ENCODE measurements around the gene KEAP1.

Gene KEAP1

DNA sequence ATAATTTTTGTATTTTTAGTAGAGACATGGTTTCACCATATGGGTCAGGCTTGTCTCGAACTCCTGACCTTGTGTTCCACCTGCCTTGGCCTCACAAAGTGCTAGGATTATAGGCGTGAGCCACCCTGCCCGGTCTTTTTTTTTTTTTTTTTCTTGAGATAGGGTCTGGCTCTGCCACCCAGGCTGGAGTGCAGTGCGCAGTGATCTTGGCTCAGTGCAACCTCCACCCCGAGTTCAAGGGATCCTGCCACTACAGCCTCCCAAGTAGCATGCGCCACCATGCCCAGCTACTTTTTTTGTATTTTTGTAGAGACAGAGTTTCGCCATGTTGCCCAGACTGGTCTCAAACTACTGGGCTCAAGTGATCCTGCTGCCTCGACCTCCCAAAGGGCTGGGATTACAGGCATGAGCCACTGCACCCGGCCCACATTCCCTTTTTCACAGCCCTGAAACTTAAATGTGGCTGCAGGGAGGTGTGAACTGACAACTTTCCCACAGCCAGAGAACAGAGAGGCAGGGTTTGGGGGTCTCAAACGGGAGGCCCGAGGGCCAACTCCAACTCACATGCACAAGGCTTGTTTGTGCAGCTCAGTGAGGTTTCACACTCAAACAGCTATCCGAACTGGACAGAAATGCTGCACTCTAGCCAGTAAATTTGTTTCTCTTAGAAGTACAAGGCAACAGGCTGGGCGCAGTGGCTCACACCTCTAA is 18.5 kb upstream of the KEAP1 start:
- DNase-seq = no peak

DNA sequence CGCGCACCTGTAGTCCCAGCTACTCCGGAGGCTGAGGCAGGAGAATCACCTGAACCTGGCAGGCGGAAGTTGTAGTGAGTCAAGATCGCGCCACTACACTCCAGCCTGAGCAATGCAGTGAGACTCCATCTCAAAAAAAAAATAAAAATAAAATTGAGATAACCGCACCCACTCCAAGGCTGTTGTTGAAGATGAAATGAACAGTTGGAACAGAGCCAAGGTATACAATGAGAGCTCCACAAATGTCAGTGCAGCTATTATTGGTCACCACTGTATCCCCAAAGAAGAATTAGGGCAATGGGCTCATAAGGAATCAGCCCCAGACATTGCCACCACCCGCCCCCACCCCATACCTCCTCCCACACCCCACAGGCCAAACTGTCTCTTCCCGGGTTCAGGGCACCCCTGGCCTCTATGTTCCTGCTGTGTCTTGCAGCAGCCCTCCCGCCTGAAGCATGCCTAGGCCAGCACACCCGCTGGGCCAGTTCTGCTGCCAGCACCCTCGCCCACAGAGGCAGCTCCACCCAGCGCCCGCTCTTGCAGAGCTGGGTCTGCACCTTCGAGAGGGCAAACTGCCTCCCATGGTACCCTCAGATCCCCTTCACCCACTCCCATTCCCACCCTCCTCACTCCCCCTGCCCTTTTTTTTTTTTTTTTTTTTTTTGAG is 17.6 kb upstream of the KEAP1 start:
- no peak for DNase-seq

DNA sequence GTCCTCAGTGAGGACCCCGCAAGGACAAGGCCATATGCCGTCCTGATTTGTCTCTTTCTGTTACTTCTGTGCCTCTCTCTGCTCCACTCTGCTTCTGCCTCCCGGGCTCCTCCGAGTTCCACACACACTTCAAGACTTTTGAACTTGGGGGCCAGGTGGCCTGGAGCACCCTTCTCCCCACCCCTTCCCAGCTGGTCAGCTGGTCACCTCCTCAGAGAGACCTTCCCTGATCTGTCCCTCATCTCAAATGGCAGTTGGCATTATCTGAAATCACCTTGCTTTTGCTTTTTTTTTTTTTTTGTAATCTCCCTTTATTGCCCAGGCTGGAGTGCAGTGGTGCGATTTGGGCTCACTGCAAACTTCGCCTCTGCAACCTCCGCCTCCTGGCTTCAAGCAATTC is 16.3 kb upstream of the KEAP1 start:
- DNase-seq = no peak

DNA sequence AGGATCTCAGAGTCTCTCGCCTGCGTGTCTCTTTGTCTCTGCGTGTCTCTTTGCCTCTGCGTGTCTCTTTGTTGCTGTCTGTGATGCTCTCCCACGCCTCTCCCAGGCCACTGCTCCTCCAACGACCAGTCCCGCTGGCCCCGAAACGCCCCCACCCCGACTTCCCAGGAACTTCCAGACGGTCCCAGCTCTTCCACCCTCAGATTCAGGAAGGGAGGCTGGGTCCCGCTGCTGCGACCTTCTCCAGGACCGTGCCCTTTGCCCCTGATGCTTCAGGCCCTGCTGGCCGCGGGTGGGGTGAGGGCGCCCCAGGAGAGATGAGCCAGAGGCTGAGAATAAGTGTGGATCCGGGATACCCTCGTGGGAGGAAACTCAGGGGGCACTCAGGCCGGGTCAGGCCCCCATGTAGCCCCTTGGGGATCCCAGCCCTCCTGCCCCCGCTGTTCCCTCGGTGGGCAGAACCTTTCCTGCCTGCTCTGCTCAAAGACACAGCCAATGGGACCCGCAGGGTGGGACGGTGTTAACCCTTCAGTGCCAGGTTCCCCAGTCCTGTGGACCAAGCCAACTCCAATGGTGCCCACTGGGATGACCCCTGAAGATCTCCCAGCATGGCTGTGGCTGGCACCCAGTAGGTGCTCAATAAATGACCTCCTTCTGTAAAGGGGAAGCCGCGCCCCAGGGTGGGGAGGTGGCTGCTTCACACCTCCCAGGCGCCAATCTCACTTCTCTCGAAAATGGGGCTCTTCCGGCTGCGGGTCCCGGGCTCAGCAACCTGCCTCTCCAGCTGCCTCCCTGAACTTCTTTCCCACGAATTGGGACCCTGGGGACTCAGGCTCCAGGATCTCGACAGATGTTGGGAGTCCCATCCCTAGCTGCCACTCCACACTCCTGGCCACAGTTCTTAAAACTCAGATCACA is 15.5 kb upstream of the KEAP1 start:
- no peak for DNase-seq

DNA sequence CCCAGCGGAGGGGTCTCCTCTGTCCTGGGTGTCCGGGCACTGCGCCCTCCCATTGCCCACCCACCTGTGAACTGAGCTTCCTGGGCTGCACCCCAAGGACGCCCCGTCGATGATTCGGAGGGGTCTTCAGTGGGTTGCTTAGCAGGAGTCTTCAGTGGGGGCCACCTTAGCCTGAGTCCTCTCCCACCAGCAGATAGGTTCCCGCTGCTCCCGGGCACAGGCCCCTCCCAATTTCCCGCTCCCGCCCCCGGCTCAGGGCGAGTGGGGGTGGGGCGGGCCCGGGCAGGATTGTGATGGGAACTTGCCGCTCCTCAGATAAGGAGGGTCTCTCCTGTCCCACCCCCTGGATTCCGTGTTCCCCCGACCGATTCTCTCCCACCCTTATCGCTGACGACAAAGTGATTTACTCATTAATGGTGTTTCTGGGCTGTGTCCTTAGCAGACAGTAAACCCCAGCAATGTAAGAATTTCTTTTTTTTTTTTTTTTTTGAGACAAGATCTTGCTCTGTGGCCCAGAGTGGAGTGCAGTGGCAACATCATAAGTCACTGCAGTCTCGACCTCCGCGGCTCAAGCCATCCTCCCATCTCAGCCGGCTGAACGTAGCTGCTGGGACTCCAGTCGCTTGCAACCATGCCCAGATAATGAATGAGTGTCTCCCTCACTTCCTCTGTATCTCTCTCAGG is 14.7 kb upstream of the KEAP1 start:
- peak; percentile 80 for DNase-seq

DNA sequence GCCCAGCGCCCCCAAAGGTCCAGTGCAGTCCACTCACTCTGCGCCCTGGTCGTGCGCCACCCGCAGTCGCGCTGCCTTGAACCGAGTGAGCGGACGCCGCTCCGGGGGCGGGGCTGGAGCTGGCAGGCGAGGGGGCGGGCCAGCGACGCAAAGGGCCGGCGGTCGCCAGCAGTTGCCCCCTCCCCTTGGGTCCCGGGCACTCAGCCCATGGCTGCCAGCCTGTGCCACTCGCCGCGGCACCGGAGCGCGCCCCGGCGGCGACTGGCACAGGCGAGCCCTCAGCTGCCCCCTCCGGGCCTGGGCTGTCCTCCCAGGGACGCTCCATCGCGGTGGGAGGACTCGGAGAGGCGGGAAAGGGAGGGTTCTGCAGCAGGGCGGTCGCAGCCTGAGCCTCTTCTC is 14.2 kb upstream of the KEAP1 start, which contains the start of gene S1PR5:
S1PR5 (minus strand) TSS at position 87 of the 399 bp plus-strand sequence. CDS start 2,436 bp downstream, outside the sequence.
- peak; percentile 78 for DNase-seq

DNA sequence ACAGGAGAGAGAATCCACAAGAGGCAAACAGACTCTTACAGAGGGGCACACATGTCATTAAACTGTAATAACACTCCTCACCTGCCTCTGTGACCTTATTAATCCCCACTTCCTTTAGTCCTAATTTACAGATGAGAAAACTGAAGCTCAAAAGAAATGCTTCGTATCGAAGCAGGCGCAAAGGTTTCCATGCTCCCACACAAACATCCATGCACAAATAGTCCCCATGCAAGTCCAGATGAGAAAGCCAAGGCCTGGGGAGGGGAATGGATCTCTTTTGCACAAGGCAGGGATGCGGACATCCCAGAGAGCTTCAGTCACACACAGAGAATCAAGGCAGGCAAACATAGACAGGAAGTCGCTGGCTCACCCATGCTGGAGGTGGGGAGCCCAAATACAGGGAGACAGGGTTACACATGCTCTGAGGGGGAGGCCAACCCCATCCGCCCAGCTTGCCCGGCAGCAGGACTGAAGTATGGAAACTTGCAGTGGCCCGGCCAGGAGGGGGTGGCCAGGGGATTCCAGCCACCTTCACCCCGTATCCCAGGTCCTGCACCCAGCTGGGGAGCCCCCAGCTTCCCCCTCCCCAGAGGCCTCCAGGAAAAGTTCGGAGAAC is 13.6 kb upstream of the KEAP1 start:
- no peak for DNase-seq

DNA sequence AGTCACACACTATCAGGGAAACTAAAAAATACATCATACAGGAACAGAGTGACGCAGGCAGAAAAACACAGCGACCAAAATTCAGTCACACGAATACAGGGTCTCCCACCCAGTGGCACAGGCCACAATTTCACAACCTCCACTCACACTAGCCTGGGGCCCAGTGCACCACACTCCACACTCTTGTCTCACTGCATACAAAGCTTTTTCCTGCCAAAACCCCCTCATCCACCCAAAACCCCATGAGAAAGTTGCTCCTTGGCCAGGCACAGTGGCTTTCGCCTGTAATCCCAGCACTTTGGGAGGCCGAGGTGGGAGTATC is 12.9 kb upstream of the KEAP1 start:
- DNase-seq = no peak

DNA sequence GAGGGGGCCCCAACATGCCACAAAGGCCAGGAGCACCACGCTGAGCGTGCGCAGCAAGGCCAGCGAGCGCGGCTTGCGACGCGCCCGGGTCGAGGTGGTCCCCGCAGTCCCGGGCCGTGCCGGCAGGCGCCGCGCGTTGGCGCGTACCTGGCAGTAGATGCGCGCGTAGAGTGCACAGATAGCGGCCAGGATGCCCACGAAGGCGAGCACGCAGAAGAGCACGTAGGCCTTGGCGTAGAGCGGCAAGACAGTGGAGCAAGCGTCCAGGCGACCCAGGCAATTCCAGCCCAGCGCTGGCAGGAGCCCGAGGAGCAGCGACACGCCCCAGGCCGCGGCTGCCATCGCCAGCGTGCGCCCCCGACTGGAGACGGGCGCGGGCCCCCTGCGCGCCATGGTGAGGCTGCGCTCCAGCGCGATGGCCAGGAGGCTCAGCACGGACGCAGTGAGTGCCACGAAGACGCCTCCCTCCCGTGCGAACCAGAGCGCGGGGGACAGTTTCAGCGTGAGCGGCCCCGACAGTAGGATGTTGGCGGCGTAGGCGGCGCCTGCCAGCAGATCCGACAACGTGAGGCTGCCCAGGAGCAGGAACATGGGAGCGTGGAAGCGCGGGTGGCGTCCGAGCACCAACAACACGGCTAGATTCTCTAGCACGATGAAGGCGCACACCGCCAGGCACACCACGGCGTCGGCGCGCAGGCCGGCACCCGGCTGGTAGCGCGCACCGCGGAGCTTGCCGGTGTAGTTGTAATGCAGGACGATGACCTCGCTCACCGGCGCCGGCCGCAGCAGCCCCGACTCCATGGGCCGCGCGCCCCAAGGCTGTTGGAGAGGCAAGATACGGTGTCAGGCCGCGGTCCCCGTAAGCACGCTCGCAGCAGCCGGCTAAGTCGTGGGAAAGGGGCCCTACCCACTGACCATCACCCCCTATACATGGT is 11.3 kb upstream of the KEAP1 start:
- DNase-seq = peak; percentile 68

DNA sequence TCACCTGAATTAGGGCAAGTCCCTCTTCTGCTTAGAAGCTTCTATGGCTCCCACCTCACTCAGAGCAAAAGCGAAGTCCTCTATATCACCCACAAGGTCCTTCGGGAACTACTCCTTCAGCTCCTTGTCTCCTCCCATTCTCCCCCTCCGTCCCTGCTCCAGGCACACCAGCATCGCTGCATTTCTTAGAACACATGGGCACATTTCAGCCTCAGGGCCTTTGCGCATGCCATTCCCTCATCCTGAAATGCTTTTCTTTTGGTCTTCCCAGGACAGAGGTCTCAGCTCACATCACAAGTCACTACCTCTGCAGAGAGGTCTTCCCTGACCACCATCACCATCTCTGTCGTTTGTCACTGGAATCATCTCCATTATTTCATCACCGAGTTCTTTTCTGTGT is 10.1 kb upstream of the KEAP1 start:
- DNase-seq = peak; percentile 61

DNA sequence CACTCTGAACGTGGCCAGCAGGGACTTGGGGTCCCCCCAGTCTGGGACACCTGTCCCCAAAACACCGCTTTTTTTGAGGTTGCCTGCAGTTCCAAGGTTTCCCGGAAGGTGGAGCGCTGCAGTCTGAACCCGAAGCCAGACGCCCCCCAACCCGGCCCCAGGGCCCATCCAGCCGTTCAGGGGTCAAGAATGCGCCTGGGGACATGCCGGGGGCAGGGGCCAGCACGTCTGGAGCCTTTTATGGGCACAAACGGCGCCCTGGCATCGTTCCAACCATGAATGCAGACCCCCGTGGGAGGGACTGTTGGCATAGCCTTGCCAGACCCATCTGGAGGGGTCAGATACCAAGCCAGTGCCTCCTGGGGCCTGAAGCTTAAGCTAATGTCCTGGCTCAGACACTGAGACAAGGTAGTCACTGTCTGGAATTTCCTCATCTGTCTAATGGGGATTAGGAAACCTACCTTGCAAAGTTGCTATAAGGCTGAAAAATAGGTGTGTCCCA is 7.2 kb upstream of the KEAP1 start:
- DNase-seq = peak; percentile 68

DNA sequence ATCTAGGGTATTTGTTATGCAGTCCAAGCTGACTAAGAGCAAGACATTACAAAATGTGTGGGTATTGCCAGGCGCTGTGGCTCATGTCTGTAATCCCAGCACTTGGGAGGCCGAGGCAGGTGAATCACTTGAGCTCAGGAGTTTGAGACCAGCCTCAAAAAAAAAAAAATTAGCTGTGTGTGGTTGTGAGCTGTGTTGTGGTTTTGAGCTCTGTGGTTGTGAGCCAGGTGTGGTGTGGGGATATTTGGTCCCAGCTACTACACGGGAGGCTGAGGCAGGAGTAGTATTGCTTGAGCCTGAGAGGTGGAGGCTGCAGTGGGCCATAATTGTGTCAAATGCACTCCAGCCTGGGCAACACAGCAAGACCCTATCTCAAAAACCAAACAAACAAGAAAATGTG is 5.6 kb upstream of the KEAP1 start:
- no peak for DNase-seq

DNA sequence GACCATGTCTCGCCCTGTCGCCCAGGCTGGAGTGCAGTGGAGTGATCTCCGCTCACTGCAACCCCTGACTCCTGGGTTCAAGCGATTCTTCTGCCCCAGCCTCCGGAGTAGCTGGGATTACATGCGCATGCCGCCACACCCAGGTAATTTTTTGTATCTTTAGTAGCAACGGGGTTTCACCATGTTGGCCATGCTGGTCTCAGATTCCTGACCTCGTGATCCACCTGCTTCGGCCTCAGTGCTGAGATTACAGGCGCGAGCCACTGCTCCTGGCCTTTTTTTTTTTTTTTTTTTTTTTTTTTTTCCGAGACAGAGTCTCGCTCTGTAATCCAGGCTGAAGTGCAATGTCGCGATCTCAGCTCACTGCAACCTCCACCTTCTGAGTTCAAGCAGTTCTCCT is 4.9 kb upstream of the KEAP1 start:
- no peak for DNase-seq

DNA sequence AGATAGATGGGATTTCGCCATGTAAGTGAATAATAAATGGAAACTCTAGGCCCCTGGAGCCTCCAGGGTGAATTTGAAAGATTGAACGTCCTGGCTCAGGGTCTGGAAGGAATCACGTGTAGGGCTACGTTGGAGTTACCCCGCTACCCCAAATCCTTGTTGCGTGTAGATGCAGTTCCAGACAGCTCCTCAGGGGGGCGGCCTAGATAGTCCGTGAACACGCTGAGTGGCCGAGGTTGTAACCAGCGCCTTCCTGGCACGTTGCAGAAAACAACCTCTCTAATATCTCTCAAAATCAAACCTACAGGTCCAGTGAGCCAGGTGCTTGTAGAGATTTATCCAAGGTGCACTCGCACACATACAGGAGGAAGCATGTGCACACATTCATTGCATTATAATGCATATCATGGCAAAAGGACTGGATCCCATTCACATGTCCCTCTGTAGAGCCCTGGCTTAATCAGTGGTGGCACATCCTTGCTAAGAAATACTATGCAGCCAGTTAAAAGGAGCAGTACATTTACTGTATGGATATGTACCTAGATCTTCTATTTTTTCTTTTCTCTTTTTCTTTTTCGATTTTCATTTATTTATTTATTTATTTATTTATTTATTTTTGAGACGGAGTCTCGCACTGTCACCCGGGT is 2.5 kb upstream of the KEAP1 start:
- peak; percentile 82 for DNase-seq

DNA sequence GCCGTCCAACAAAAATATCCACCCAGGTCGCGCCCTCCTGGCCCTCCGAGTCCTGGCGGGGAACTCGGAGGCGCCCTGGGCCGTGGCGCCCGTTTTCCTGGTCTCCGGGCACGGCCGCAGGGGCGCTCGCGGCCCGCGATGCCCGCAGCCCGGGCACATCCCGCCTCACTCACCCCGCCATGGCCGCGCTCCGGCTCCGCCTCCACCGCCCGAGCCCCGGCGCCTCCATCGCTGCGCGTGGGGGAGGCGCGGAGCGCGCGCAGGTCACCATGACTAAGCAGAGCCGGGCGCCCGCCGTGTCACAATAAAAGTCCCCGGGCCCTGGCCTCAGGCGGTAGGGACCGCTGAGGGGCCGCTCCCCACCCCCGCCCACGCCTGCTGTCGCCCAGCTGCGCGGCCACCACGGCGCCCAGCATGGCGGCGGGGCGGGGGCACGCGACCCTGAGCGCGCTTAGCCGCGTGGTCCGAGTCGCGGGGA is 593 bp downstream of the KEAP1 start:
- peak; percentile 94 for DNase-seq

DNA sequence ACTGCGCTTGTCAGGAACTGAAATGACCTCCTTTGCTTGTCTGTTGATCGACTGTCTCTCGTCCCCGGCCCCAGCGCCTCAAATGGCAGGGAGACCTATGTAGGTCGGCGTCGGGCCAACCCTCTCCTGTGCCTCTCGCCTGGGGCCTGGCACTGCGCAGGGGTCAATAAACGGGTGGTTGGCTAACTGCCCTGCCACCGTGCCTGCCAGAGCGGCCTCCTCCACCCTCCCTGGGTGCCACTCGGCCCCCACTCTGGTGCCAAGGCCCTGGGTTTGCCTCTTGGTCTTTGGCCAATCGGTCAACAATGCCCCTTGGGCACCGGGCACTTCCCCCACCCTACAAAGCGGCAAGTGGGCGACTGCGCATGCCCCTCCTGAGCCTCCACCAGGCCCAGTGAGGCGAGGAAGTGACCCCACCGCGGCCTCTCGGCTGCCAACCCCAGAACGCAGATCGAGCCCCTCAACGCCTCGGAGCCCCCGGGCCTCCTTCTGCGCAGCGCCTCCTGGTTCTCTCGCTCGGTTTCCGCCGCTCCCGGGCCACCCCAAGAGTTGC is 1.1 kb downstream of the KEAP1 start:
- peak; percentile 66 for DNase-seq

DNA sequence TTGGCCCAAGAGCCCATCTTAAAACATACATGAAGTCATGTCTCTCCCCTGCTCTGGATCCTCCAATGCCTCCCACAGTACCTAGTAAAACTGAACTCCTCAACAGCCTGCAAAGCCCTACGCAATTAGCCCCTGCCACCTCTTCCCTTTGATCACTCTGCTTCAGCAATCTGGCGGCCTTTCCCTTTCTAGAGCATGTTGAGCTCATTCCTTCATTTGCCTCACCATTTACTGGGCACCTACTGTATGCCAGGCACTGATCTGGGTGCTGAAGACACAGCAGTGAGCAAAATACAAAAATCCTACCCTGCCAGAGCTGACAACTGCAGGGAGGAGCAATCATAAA is 2.9 kb downstream of the KEAP1 start:
- no peak for DNase-seq

DNA sequence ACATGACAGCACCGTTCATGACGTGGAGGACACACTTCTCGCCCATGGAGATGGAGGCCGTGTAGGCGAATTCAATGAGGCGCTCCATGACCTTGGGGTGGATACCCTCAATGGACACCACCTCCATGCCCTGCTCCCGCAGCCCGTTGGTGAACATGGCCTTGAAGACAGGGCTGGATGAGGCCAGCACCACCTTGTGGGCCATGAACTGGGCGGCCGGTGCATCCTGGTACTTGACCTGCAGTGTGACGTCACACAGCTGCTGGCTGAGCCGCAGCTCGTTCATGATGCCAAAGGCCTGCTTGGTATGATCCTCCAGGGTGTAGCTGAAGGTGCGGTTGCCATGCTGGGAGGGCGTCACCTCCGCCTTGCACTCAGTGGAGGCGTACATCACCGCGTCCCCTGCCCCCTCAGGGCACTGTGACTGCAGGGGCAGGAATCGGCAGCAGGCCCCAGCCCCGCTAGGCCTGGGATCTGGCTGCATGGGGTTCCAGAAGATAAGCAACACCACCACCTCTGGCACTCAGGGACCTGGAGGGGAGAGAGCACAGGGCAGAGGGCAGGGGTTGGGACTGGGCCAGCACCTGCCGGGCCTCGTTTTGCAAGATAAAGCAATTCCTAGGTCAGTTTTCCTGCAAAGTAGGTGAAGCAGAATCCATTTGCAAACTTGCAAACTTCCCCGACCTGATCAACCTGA is 3.5 kb downstream of the KEAP1 start:
- no peak for DNase-seq

DNA sequence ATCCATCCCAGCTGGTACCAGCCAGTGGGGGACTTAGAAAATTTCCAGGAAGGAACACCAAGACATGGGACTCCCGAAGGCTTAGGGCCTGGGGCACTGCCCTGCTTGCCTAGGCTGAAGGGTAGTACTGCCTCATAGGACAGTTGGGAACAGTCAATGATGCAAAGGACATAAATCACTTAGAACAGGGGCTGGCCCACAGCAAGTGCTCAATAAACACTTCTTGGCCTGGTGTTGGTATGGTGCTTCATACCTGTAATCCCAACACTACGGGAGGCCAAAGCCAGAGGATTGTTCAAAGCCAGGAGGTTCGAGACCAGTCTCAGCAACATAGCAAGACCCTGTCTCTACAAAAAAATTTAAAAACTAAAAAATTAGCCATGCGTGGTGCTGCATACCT is 5.8 kb downstream of the KEAP1 start:
- no peak for DNase-seq

Data from islet precursor cell (in vitro differentiated cells).